DLD1 (cell line): Measurements from ENCODE around the gene SH2D3A.

ENCODE experiments used
- in situ Hi-C: cut with HindIII; loops from 2 replicates; pipeline ENCODE4 v1.10.0; 2017; ENCODE audit warnings: low sequenced_read_pairs

SH2D3A gene

DNA sequence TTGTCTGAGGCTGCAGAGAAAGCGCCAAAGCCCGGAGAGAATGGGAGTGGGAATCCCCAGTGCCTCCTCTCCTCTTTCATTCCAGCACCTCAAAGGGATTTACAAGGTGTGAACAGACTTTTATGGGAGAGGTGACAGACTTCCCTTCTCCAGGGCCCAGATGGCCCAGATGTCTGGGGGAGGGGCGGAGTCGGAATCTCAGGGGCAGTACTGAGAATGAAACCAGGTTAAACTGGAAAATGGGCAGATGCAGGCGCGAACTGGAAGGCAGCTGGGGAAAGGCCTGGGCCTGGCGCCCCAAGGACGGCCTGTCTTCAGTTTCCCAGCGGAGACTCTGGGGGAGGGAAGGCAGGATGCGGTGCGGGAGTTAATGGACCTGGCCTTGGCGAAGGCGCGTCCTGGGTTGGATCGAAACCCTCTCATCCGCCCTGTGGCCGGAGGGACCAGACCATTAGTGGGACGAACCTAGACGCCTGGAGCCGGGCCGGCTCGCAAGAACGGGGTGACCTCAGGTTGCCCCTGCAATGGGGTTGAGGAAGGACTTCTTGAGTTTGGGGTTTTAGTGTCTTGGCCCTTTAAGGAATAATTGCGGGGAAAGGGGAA is 28.3 kb downstream of the SH2D3A start:
- in situ Hi-C loops = no loop called here

DNA sequence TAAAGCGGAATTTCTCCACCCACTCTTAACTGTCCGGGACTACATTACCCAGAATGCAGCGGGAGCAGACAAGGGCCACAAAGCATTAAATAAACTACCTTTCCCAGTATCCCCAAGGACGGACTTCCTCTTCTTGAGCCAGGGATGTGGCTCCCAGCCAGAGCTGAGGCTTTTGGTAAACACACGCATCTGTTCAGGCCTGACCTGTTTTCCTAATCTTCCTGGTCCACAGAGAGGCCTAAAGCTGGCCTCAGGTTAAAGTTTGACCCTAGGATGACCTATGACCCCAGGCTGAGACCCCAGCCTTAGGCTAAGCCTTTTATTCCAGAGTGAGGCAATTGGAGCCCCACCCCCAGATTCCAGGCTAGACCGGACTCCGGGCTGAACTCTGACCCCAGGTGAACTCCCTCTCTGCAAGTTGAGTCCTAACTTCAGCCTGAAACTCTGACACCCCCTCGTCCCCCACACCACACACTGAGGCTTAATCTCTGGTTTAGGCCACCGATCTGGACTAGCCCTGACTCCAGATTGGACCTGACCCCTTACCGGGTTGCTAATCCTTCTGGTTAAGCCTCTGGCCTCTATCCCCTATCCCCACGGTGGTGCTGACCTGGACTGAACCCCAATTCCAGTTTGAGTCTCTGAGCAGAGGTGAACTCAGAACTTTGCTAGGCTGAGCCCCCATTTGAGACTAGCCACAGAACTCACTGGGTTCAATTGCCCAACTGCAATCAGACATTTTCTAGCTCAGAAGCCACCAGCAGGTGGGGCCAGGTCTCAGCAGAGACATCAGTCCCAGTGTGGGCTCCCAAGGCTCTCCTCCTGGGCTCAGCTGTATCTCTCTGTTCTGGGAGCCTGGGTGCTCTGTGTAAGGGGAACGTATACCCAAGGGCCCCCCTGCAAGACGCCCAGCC is 29.1 kb downstream of the SH2D3A start:
- in situ Hi-C loops = no loop called here

DNA sequence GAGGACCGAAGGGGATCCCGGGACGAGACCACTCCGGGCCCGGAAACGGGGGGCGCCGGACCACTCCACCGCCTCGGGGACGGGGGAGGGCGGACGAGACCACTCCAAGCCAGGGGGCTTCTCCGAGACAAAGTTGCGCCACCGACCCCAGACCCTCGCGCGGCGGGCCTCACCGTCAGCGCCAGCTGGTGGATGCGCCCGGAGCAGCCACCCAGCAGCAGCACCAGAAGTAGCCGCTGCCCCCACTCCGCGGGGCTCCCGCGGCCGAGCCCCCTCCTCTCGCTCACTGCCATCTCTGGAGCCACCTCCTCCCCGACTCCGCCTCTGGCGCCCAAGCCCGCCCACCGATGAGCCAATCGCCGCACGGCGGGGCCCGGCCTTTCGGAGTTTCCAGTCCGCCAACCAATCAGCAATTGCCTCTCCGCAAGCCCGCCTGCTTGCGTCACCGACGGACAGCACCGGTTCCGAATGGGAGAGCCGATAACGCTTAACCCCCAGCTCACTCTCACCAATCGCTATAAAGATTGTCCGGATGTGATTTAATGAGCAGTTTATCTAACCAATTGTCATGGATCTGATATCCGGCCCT is 29.9 kb downstream of the SH2D3A start, which contains the start of gene GPR108:
Gene GPR108, minus strand, starts transcription at position 297 of the 589 bp plus-strand sequence. Its CDS starts 4 bp downstream, at position 293.
- in situ Hi-C loops = no loop called here

DNA sequence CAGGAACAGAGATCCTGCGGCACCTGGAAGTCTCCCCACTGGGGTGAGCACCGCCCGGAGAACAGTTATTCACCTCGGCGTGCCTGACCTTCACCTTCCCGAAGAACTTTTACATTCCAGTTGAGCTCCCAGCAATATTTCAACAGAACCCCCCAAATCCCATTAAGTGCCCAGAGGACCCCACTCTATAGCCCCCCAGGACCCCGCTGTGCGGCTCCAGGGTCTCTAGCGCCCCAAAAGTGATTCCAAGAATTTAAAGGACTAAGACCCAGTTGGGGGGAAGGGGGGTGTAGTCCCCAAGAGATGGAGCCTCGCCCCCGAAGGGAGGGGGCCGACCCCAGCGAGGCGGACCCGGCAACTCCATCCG is 30.3 kb downstream of the SH2D3A start:
- in situ Hi-C loops = no loop called here

DNA sequence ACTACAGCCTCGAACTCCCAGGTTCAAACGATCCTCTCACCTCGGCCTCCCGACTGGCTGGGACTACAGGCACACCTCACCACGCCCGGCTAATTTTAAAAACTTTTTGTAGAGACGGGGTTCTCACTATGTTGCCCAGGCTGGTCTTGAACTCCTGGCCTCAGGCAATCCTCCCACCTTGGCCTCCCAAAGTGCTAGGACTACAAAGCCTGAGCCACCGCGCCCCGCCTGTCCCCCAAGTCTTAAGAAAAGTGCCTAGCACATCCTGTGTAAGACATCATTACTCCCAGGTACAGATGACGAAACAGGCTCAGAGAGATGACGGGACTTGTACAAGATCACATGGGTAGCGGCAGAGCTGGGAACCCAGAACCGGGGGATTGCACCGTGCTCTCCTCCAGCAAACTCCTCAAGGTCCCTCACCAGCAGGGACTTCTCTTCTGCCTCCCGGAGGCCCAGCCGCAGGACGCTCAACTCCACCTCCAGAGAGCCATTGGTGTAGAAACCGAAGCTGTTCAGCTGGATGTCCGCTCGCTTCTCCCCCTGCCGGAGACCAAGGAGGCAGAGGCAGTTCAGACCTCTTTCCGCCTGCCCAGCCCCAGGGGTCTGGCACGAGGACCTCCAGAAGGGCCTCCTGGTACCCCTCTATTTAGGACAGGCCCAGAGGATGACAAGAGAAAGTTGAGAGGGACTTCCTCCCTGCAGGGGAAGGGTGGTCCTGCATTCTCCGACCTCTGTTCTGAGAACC is 30.9 kb downstream of the SH2D3A start:
- in situ Hi-C loops = no loop called here

DNA sequence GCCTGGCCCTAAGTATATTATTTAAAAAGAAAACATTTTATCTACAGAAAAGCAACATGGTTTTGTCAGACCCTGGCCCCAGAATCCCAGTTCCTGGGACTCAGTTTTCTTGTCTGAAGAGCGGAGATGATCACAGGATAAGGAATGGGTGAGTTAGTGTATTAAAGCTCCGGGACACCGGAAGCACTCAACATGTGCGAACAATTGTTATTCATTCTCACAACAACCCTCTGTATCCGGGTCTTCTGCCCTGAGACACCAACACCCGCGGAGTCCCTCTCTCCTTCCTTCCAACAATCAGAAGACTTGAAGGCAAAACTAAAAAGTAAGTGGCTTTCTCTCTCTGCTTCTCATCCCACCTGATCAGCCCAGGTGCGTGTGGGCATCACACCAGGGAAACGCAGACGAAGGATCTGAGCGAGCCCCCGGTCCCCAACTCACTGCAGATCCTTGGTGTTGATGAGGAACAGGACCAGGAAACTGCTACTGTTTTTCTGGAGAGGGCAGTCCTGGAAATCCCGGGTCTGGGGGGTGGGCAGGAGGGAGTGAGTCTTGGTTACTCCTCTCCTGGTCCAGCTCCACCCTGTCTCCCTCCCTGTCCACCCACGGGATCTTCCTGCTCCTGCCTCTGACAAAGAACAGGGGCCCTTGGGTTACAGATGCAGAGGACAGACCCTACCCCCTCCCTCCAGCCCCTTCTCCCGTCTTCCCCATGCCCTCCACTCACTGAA is 31.9 kb downstream of the SH2D3A start:
- in situ Hi-C loops = no loop called here

DNA sequence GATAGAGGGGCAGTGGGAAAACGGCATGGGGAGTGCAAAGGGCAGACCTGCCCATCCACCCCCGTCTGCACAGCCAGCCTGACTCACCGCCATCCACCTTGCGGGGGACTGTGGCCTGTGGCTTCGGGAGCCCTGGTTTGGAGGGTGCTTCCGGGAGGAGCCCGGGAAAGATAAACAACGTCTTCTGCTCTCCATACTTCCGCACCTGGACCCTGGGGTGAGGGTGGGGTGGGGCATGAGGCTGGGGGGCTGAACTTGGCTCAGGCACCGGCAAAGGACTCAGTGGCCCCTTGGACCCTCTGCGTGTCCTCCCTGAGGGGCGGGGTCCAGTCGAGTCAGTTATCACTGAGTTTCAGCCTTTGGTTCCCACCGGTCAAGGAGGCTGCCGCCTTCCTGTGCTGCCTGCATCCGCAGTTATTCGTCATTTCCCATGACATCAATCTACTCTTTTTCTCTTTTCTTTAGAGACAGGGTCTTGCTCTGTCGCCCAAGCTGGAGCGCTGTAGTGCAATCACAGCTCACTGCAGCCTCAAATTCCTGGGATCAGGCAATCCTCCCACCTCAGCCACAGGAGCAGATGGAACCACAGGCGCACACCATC is 33.0 kb downstream of the SH2D3A start:
- in situ Hi-C loops = no loop called here

DNA sequence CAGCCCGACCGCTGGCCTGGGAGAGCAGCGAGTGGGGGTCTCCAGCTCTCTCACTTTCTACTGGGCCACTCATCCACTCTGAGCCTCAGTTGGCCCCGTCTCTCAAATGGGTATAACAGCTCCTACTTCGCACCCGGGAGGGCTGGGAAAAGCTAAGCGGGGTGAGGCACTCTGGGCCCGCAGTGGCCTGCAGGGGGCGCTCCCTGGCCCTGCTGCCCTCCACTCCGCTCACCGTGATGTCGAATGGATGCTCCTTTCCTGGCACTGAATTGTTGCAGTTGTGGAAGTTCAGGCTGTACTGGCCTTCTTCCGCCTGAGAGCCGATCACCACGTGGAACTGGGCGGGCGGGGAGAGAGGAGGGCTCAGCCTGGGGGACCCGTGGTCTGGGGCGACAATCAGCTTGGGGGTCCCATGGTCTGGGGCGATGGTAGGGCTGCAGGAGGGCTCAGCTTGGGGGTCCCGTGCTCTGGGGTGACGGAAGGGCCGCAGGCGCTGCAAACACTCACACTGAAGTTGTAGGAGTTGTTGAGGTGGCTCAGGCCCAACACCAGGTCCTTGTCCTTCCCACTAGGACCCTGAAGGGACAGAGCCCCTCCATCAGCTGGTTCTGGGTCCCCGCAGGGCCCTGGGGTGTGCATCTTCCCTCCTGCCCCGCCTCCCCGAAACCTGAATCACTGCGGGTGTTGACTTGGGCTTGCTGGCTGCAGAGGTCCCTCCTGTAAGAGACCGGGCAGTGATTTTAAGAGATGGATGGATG is 33.7 kb downstream of the SH2D3A start:
- in situ Hi-C loops = no loop called here

DNA sequence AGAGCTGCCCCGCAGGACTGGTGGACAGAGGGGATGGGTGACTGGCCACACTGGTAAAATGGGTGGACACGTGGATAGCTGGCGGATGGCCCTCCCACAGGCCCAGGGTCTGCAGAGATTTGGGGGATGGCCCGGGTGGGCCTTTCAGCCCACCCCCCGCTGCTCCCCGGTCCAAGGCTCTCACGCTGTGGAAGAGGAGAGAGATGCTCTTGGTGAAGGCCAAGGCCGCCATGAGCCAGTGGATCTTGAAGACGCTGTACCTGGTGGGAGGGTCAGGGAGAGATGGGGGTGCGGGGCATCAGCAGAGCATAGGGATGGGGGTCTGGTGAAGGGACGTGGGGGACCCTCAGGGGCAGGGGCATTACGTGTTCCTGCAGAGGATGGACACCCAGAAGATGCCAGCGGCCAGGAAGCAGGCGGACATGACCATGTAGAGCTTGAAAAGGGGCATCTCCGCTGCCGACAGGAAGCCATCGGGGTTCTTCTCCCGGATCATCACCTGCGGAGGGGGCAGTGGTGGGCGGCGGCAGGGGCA is 34.4 kb downstream of the SH2D3A start:
- in situ Hi-C loops = no loop called here

DNA sequence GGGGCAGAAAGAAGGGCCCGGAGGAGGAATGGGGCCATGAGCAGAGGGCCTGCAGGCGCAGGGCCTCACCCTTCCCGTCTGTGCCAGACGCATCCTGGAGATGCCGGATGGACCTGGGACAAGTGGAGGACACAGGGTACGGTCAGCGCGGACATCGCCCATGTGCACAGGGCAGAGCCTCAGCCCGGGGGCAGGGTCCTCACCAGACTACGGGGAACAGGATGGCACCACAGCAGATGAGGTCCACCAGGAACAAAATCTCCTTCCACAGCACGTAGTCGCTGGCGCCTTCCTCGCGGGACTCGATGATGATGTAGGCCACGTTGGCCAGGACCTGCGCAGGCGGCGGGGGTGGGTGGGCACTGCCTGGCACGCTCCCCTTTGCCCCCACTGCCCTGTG is 35.4 kb downstream of the SH2D3A start:
- in situ Hi-C loops = no loop called here

DNA sequence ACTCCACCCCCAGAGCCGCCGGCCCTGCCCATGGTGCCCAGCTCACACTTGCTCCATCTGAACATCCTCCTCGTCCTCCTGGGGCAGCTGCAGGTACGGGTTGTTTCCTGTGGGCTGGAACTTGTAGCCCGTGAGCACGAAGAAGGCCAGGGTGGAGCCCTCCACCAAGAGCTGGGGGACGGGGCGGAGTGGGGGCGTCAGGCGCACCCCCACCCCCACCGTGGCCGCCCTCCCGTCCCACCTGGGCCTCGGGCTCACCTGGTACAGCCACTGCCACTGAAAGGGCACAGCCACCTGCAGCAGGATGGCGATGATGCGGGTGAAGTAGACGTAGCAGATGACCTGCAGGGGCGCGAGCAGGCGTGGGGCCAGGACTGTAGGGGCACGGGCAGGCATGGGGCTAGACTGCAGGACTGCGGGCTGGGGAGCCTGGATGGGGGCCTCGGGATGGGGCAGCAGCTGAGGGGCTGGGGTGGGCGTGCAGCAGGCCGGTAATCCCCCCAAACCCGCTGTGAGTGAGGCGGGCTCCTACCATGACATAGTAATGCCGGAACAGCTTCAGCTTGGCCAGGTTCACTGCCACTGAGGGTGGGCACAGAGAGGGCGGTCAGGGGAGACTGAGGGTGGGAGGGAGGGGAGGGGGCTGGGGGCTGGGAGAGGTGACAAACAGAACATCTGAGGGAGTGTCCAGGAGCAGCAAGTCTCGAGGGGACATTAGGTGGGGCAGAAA is 36.1 kb downstream of the SH2D3A start:
- in situ Hi-C loops = no loop called here

DNA sequence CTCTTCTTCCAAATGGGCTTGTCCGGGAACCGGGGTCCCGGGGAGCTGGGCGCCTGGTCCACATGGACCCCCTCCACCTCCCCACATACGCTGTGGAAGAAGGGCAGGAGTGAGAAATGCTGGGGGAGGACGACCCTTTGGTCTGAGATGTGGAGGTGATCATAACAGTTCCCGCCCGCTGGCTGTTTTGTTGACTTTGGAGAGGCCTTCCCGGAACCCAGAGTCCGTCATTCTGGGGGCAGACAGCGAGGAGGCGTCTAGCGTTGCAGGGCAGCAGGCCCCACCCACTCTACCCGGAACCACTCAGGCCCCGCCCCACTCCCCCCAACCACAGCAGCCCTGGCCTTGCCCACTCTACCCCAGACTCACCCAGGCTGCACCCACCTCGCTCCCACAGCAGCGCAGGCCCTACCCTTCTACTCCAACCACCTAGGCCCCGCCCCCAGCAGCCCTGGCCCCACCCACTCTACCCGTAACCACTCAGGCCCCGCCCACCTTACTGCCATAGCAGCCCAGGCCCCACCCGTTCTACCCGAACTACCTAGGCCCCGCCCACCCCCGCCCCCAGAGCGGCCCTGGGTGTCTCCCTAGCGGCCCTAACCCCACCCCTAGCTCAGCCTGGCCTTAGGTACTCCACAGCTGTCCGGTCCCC is 37.0 kb downstream of the SH2D3A start:
- in situ Hi-C loops = no loop called here

DNA sequence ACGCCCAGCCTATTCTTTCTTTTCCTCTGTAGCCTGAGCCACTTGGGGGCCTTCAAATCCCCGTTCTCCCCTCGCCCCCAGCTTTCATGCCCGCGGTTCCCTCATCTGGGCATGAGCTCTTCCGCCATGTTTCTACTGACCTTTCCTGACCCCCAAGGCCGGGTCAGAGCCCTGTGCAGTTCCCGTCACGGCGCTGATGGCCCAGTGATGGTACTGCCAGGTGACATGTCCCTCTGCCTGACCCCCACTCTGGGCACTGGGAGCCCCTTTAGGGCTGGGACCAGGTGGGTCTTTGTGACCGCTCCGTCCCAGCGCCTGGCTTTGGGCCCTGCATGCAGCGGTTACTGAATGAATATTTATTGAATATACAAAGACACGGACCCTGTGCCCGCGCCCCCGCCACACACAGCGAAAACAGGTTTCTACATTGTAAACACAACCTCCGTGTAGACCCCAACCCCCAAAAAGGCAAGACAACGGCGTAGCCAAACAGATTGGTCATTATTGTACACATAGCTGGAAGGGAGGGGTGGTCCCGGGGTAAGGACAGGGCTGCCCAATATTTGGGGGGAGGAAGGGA is 37.6 kb downstream of the SH2D3A start:
- in situ Hi-C loops = no loop called here

DNA sequence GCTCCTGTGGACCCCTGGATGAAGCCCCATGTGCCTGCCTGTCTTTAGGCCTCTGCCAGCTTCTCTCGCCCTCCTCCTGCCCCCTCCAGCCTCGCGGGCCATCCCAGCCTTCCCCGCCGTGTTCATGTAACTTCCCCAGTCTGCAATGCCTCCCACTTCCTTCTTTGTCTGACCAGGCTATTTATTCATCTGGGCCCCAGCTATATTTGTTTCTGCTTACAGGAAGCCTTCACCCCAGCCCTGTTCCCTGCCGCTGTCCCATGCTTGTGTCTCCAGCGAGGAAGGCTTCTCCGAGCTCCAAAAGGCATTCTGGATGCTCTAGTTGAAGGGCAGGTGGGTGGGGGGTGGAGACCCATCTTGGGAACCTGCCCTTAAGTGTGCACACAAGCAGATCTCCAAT is 38.9 kb downstream of the SH2D3A start:
- in situ Hi-C loops = no loop called here

DNA sequence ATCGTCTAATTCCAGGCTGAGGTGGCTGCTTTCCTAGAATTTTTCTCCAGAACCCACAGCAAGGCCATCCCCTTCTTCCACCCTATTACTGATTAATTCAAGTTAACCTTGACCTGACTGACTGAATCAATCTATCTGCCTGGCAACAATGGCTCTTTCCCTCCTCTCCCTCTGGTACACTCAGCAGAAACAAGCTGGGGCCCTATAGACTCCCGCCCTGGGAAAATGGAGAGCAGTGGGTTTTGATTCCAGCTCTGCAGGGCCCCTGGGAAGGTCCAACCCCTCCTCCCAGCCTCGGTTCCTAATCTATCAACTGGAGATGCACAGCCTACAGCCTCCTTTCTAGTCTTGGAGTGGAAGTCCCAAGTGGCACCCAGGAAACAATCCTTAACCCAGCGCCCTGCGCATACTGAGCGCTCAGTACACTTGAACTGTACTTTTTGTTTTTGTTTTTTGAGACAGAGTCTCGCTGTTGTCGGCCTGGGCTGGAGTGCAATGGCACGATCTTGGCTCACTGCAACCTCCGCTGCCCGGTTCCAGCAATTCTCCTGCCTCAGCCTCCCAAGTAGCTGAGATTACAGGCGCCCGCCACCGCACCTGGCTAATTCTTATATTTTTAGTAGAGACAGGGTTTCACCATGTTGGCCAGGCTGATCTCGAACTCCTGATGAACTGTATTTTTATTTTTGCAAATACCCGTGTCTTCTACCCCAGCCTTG is 41.6 kb downstream of the SH2D3A start:
- in situ Hi-C loops = no loop called here

DNA sequence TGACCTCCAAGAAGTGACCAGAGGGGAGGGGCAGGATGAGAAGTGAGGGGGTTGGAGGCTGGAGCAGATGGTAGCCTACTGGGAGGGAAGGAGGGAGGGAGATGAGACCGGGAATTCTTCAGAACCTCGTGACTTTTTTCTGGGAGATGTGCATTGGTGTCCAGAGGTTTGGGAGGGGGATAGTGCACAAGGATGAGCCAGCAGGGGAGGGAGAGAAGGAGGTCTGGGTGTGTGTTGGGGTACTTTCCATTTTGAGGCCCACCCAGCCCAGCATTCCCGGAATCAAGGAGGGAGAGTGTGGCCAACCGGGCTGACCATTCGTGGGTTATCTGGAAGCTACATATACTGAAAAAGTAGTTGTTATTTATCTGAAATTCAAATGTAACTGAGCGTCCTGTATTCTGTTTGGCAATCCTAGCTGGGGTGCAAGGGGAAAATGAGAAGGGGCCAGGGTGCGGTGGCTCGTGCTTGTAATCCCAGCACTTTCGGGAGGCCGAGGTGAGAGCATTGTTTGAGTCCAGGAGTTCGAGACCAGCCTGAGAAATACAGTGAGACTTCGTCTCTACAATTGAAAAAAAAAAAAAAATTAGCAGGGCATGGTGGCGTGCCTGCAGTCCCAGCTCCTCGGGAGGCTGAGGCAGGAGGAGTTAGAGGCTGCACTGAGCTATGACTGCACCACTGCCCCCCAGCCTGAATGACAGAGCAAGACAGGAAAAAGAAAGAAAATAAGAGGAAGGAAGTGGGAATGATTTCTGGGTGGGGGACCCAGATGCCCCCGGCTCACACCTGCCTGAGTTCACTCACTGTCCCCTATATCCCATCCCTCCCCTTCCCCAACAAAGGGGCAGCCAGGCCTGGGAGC is 42.4 kb downstream of the SH2D3A start:
- in situ Hi-C loops = no loop called here
